HEK293 (cell line): ENCODE data around the gene COL25A1.
A peak's percentile ranks its signal among the peaks of the same experiment; 100 is the strongest.

ENCODE experiments used
- CTCF ChIA-PET: fragments of 350-600 bp; formaldehyde crosslinking; extraction: SDS; loops from one replicate; lab custom pipeline; 2021; ENCODE audit warnings: antibody characterized with exemption; lab: Yijun Ruan, JAX
- POLR2A ChIA-PET: fragments of 300-600 bp; formaldehyde crosslinking; extraction: SDS; loops from one replicate; lab custom pipeline; 2020; ENCODE audit warnings: antibody characterized with exemption, inconsistent platforms; lab: Yijun Ruan, JAX
- H3K27ac ChIP-seq: fragments of 200-500 bp; sonication (Bioruptor generic); 2 replicates; pipeline ENCODE4 v1.5.1; 2014; ENCODE audit warnings: low read depth, low read length, control low read depth, inconsistent platforms; ENCODE audit errors: extremely low read depth
- H3K36me3 ChIP-seq, 2 experiments: fragments of 200-500 bp in 1 of 2; sonication (Bioruptor generic) in 1 of 2; 1 replicate in 1 of 2; 2 replicates in 1 of 2; pipeline ENCODE4 v1.5.1; 2014 to 2017; ENCODE audit warnings: inconsistent platforms in 2 of 2, low read length in 2 of 2; ENCODE audit not compliant: control insufficient read depth in 2 of 2, insufficient read depth in 1 of 2
- H3K4me1 ChIP-seq: fragments of 200-500 bp; sonication (Bioruptor generic); 2 replicates; pipeline ENCODE4 v1.5.1; 2014; ENCODE audit warnings: mild to moderate bottlenecking, low read length, inconsistent platforms; ENCODE audit not compliant: control insufficient read depth, insufficient read depth
- H3K4me3 ChIP-seq: 2 replicates; pipeline ENCODE4 v1.5.1; 2011; ENCODE audit warnings: low read depth, mild to moderate bottlenecking, control low read depth, low read length, moderate library complexity
- H3K9me3 ChIP-seq: fragments of 200-500 bp; sonication (Bioruptor generic); 2 replicates; pipeline ENCODE4 v1.5.1; 2014; ENCODE audit warnings: low read depth, low read length, inconsistent platforms; ENCODE audit not compliant: control insufficient read depth, insufficient read depth
- EGR2 ChIP-seq: fragments of 450-650 bp; formaldehyde crosslinking; IDR thresholded peaks from 2 replicates; pipeline ENCODE4 v1.5.1; 2016; ENCODE audit warnings: low read depth, missing biosample characterization, missing genetic modification characterization
- FEZF1 ChIP-seq: fragments of 450-650 bp; formaldehyde crosslinking; IDR thresholded peaks from 2 replicates; pipeline ENCODE4 v1.5.1; 2016; ENCODE audit warnings: missing biosample characterization, missing genetic modification characterization
- MZF1 ChIP-seq: fragments of 450-650 bp; formaldehyde crosslinking; IDR thresholded peaks from 2 replicates; pipeline ENCODE4 v1.5.1; 2017; ENCODE audit warnings: missing biosample characterization, missing genetic modification characterization, borderline replicate concordance
- OSR2 ChIP-seq: fragments of 450-650 bp; formaldehyde crosslinking; IDR thresholded peaks from 2 replicates; pipeline ENCODE4 v1.5.1; 2016; ENCODE audit warnings: missing biosample characterization, missing genetic modification characterization
- ZFP41 ChIP-seq: fragments of 450-650 bp; formaldehyde crosslinking; IDR thresholded peaks from 2 replicates; pipeline ENCODE4 v1.5.1; 2016; ENCODE audit warnings: missing biosample characterization, missing genetic modification characterization, borderline replicate concordance
- ZNF426 ChIP-seq: fragments of 450-650 bp; formaldehyde crosslinking; IDR thresholded peaks from 2 replicates; pipeline ENCODE4 v1.5.1; 2017; ENCODE audit warnings: missing biosample characterization, missing genetic modification characterization, mild to moderate bottlenecking, inconsistent platforms, moderate library complexity
- ZNF561 ChIP-seq: fragments of 450-650 bp; IDR thresholded peaks from 2 replicates; pipeline ENCODE4 v1.5.1; 2018; ENCODE audit warnings: missing biosample characterization, missing genetic modification characterization, borderline replicate concordance
- ZNF660 ChIP-seq: fragments of 450-650 bp; IDR thresholded peaks from 2 replicates; pipeline ENCODE4 v1.5.1; 2018; ENCODE audit warnings: missing biosample characterization, mild to moderate bottlenecking, missing genetic modification characterization
- ZNF701 ChIP-seq: fragments of 450-650 bp; formaldehyde crosslinking; IDR thresholded peaks from 2 replicates; pipeline ENCODE4 v1.5.1; 2016; ENCODE audit warnings: missing biosample characterization, missing genetic modification characterization
- TF ChIP-seq, protein P1 (sequence below): fragments of 450-650 bp; formaldehyde crosslinking; IDR thresholded peaks from 2 replicates; pipeline ENCODE4 v1.5.1; 2016; ENCODE audit warnings: missing biosample characterization, missing genetic modification characterization
- TF ChIP-seq, protein P2 (sequence below): fragments of 450-650 bp; formaldehyde crosslinking; IDR thresholded peaks from 2 replicates; pipeline ENCODE4 v1.5.1; 2017; ENCODE audit warnings: missing biosample characterization, missing genetic modification characterization
- TF ChIP-seq, protein P3 (sequence below): fragments of 450-650 bp; formaldehyde crosslinking; IDR thresholded peaks from 2 replicates; pipeline ENCODE4 v1.5.1; 2016; ENCODE audit warnings: missing biosample characterization, missing genetic modification characterization
- TF ChIP-seq, protein P4 (sequence below): fragments of 450-650 bp; formaldehyde crosslinking; IDR thresholded peaks from 2 replicates; pipeline ENCODE4 v1.5.1; 2016; ENCODE audit warnings: missing biosample characterization, missing genetic modification characterization, low read depth

The COL25A1 gene

DNA sequence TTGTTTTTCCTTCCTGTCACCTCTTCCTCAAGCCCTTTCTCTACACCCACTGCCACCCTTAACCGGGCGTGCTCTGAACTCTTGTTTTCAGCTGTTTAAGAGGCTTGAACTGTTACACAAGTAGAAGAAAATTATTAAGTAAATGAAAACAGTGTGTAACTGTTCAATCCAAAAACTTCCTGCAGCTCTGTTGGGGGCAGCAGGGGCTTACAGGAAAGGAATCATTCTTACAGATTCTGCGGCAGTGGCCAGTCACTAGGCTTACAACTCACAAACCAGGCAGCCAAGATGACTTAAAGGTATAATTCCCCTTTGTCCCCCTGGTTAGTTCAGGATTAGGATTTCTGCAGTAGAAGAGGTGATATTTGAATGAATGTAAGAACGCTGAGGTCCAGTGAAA is 469.4 kb downstream of the COL25A1 start:
- ChIA-PET CTCF (interaction anchor here (1.0 to 3.5 kb wide), 3 partner anchors 243 to 573 kb away, joined by 3 to 14 read pairs (median 3); no protein-coding TSS in a partner anchor), POLR2A (no interaction called here)

DNA sequence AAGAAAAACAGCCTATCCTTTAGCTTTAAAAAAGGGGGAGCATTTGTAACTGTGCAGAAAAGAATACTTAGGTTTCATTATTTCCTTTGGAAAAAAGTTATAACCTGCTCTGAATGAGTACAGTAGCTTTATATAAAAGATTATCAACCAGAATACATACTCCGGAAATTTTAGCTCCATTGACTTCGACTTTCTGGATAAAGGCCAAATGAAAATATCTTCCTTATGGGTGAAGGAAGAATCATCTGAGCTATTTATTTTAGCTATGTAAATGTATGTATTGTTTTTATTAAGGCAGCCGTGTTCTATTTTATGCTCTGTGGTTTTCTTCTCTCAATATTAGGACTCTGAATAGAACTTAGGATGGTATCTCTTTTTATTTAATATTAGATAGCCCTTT is 470.6 kb downstream of the COL25A1 start:
- ChIA-PET POLR2A (no interaction called here), CTCF (interaction anchor here (0.6 to 3.5 kb wide), 6 partner anchors 9 to 838 kb away, joined by 3 to 14 read pairs (median 4); no protein-coding TSS in a partner anchor)
- Histone ChIP-seq H3K27ac (no peak overlapping the region), H3K9me3 (no peaks in the 10 kb centered on the region), H3K4me1 (peaks cover 2% of the 10 kb centered on the region; the same call in 1 of the 2 replicates), H3K36me3 (no peaks in the 10 kb centered on the region), H3K4me3 (no peak overlapping the region)
- TF ChIP-seq MZF1: no peak
- TF ChIP-seq, protein P1, sequence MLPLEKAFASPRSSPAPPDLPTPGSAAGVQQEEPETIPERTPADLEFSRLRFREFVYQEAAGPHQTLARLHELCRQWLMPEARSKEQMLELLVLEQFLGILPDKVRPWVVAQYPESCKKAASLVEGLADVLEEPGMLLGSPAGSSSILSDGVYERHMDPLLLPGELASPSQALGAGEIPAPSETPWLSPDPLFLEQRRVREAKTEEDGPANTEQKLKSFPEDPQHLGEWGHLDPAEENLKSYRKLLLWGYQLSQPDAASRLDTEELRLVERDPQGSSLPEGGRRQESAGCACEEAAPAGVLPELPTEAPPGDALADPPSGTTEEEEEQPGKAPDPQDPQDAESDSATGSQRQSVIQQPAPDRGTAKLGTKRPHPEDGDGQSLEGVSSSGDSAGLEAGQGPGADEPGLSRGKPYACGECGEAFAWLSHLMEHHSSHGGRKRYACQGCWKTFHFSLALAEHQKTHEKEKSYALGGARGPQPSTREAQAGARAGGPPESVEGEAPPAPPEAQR (tag by site-specific recombination): no peak
- TF ChIP-seq, protein P2, sequence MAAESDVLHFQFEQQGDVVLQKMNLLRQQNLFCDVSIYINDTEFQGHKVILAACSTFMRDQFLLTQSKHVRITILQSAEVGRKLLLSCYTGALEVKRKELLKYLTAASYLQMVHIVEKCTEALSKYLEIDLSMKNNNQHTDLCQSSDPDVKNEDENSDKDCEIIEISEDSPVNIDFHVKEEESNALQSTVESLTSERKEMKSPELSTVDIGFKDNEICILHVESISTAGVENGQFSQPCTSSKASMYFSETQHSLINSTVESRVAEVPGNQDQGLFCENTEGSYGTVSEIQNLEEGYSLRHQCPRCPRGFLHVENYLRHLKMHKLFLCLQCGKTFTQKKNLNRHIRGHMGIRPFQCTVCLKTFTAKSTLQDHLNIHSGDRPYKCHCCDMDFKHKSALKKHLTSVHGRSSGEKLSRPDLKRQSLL (tag by site-specific recombination): no peak
- TF ChIP-seq FEZF1: no peak
- TF ChIP-seq ZFP41: no peak
- no peak for TF ChIP-seq OSR2 (tag by site-specific recombination)
- no peak for TF ChIP-seq EGR2
- TF ChIP-seq, protein P3, sequence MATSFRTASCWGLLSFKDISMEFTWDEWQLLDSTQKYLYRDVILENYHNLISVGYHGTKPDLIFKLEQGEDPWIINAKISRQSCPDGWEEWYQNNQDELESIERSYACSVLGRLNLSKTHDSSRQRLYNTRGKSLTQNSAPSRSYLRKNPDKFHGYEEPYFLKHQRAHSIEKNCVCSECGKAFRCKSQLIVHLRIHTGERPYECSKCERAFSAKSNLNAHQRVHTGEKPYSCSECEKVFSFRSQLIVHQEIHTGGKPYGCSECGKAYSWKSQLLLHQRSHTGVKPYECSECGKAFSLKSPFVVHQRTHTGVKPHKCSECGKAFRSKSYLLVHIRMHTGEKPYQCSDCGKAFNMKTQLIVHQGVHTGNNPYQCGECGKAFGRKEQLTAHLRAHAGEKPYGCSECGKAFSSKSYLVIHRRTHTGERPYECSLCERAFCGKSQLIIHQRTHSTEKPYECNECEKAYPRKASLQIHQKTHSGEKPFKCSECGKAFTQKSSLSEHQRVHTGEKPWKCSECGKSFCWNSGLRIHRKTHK: no peak

More for the DNA sequence above, 469.4 kb downstream of the COL25A1 start:
- Histone ChIP-seq H3K27ac (no peak overlapping the region), H3K4me3 (no peak overlapping the region), H3K36me3 (no peaks in the 10 kb centered on the region), H3K4me1 (peaks cover 2% of the 10 kb centered on the region; the same call in 1 of the 2 replicates), H3K9me3 (no peaks in the 10 kb centered on the region)
- TF ChIP-seq ZNF660 (no peak), ZNF701 (tag by site-specific recombination) (no peak), ZNF426 (tag by site-specific recombination) (peak; percentile 12; the same call in 1 of the 2 replicates)

DNA sequence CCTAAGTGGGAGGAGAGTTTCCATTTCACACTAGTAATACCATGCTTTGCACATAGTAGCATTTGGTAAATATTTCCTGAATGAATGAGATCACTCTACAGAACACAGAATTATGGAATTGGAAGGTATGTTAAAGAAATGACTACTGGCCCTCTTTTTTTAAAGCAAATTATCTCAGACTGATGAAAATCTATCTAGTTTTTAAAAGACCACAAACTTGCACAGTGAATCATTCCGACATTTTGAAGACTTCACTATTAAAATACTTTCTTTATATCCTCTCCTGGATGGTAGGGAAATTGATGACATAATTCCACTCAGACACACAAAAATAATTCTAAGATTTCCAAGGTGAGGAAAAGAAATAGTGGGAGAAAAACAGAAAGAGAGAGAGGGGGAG is 471.2 kb downstream of the COL25A1 start:
- POLR2A ChIA-PET: no interaction called here
- TF ChIP-seq, protein P4, sequence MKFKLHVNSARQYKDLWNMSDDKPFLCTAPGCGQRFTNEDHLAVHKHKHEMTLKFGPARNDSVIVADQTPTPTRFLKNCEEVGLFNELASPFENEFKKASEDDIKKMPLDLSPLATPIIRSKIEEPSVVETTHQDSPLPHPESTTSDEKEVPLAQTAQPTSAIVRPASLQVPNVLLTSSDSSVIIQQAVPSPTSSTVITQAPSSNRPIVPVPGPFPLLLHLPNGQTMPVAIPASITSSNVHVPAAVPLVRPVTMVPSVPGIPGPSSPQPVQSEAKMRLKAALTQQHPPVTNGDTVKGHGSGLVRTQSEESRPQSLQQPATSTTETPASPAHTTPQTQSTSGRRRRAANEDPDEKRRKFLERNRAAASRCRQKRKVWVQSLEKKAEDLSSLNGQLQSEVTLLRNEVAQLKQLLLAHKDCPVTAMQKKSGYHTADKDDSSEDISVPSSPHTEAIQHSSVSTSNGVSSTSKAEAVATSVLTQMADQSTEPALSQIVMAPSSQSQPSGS (tag by site-specific recombination): 0 out of 2 replicates have a peak, but pooled peaks have one; percentile 4
- no peak for TF ChIP-seq ZNF561 (tag by site-specific recombination)
- CTCF ChIA-PET: interaction anchor here (0.6 to 1.9 kb wide), 4 partner anchors 346 to 839 kb away, joined by 3 to 6 read pairs (median 4); no protein-coding TSS in a partner anchor
- H3K36me3 ChIP-seq: no peaks in the 10 kb centered on the region
- no peaks in the 10 kb centered on the region for H3K9me3 ChIP-seq
- peaks cover 2% of the 10 kb centered on the region; the same call in 1 of the 2 replicates for H3K4me1 ChIP-seq
- no peak overlapping the region for H3K27ac ChIP-seq
- H3K4me3 ChIP-seq: no peak overlapping the region
